IPS-NIHi7 (cell line): Measurements from ENCODE around the gene FBXO7.

Source experiments
- DNase-seq: peaks from one replicate; pipeline ENCODE4 v3.0.0; 2012; ENCODE audit warnings: mixed read lengths; ENCODE audit errors: extremely low spot score

The FBXO7 gene

GRCh38 chr22:32489377-32489776 is 14.8 kb downstream of the FBXO7 start:
- DNase-seq, result no peak

DNA sequence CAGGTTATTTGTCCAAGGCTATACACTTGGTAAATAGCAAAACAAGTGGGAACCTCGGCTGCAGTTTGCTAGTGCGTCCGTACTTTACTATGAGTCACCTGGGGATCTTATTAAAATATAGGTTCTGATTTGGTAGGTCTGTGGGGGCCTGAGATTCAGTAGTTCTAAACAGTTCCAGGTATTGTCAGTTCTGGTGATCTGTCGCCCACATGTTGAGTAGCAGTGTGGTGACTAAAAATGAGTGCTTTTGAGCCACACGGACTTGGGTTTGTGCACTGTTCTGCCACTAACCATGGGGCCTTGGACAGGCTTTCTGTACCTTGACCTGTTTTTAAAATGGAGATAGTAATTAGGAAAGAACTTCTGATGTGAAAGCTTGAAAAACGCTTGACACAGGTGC is 15.7 kb downstream of the FBXO7 start:
- no peak for DNase-seq

- no peak for DNase-seq
Observed at GRCh38 chr22:32492111-32492510, 17.5 kb downstream of the FBXO7 start.

GRCh38 chr22:32493551-32493950 is 18.9 kb downstream of the FBXO7 start:
- no peak for DNase-seq

DNA sequence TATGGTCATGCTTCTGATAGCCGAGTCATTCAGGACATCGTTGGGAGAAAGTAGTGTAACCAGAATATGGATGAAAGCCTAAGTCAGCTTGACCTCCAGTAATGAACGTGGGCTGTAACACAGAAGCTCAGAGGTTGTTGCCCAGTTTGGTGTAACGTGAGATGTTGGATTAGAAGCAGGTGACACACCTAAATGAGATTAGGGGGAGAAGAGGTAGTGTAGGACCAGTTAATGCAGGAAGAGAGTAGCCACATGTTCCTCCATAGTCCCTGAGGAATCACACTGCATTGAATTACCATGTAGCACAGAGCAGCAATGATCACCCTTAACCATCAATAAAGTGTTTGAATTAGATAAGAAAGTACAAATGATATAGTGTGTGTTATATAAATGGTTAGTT is 20.4 kb downstream of the FBXO7 start:
- no peak for DNase-seq

DNA sequence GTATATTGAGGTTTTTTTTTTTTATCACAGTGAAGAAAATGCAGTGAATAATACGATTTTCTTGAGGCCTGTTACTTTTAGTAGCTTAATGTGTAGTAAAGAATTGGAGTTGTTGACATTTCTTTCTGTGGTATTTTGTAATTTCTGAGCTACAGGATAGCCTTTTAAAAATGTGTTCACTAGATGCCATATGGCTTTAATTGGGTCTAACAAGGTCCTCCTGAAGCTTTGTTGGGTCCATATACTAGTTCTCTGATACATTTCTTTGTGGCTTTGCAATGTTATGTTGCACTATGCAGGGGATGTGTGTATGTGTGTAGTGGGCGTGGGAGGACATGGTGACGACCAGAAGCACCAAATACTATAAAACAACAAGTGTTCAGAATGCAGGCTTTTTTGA is 25.1 kb downstream of the FBXO7 start:
- no peak for DNase-seq

GRCh38 chr22:32501836-32502752 is 27.5 kb downstream of the FBXO7 start:
- peak; percentile 17 for DNase-seq

DNA sequence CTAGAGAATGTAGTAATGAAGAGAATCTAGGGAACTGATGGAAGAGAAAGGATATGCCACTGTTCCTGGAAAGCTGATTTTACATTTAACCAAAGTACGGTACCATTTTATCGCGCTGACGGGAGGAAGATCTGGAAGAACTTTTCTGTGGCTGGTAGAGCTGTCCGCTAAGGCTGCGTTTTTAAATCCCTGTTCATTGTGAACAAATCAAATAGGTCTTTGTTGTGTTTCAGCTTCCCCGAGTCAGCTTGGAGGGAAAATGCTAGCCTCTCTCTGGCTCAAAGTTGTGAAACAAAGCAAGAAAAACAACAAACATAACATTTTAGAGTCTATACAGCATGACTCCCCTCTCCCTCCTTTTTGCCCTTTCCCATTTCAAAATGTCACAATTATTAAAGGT is 34.4 kb downstream of the FBXO7 start:
- no peak for DNase-seq

DNA sequence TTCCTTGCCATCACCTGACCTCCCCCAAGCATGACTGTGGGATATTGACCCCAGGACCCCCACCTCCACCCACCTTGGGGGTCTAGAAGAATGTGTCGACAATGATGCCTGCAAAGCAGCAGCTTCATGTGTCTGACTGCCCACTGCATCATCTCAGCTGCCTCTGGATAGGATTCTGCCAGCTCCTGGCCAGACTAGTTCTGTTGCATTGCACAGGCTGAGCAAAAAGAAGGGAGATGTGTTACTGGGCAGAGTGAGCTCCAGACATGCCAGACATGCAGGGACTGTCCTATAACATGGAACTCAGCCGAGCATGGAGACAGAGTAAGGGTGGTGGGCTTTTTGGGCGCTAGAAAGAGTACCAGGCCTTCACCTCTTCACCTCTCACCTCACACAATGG is 36.7 kb downstream of the FBXO7 start:
- no peak for DNase-seq

GRCh38 chr22:32511776-32512175 is 37.2 kb downstream of the FBXO7 start:
- no peak for DNase-seq

GRCh38 chr22:32512267-32512982 is 37.8 kb downstream of the FBXO7 start:
- DNase-seq, result no peak

DNA sequence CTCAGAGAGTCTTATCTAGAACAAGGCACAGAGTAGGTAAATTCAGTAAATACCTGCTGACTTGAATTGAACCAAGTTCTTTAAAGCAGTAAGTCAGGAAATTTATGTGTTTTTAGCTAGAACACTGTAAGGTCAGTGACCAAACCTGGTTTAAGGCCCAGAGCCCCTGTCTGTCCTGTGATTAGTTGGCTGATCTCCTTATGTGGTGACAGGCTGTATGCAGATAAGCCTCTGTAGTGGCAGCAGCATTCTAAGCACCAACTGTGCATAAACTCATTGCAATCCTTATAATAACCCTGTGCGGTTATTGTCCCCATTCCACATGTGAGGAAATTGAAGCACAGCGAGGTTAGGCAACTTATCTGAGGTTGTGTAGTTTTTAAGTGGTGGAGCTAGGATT is 40.5 kb downstream of the FBXO7 start:
- no peak for DNase-seq

DNA sequence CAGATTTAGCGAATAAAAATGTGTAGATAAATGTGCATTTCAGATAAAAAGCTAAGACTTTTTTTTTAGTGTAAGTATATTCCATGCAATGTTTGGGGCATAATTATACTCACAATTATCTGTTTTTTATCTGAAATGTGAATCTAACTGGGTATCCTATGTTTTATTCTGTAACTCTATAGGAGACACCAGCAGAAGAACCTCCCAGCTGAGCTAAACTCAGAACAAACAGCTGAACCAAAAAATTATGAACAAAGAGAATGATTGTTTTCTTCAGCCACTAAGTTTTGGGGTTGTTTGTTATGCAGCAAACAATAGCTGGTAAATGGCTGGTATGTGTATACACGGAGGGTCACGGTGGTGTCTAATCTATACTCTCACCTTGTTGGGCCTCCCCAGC is 42.9 kb downstream of the FBXO7 start:
- DNase-seq, result no peak

- no peak for DNase-seq
Observed at GRCh38 chr22:32517921-32518320, 43.3 kb downstream of the FBXO7 start.

- no peak for DNase-seq
Observed at GRCh38 chr22:32518381-32518780, 43.8 kb downstream of the FBXO7 start.

- no peak for DNase-seq
Observed at GRCh38 chr22:32518848-32519247, 44.2 kb downstream of the FBXO7 start.

- DNase-seq, result no peak
Observed at GRCh38 chr22:32520612-32521011, 46.0 kb downstream of the FBXO7 start.

GRCh38 chr22:32522237-32522636 is 47.6 kb downstream of the FBXO7 start:
- no peak for DNase-seq

GRCh38 chr22:32527756-32528155 is 53.1 kb downstream of the FBXO7 start:
- DNase-seq, result no peak

GRCh38 chr22:32528316-32528715 is 53.7 kb downstream of the FBXO7 start:
- no peak for DNase-seq

- peak; percentile 94 for DNase-seq
Observed at GRCh38 chr22:32528984-32529982, 54.7 kb downstream of the FBXO7 start.

DNA sequence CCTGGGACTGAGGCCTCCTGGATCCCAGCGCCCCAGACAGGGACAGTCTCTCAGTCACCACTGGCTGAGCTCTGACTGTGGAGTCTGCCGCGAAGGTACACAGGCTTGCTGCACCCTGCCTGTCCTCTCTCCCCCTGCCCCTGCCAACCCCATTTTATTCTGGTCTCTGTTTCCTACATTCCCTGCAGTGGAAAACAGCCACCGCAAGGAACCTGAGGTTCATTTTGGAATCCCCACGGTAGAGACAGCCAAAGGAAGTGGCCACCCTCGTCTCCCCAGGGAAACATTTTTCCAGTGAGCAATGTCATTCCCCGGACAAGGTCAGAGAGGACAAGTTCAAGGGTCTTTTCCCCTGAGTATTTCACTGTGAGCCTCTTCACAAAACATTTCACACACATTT is 56.6 kb downstream of the FBXO7 start:
- DNase-seq, result no peak
